IPS-NIHi11 (cell line): Measurements from ENCODE around the gene FAP.

Source experiments
- DNase-seq: peaks from one replicate; pipeline ENCODE4 v3.0.0; 2012; ENCODE audit warnings: mixed read lengths, low spot score

The FAP gene, protein sequence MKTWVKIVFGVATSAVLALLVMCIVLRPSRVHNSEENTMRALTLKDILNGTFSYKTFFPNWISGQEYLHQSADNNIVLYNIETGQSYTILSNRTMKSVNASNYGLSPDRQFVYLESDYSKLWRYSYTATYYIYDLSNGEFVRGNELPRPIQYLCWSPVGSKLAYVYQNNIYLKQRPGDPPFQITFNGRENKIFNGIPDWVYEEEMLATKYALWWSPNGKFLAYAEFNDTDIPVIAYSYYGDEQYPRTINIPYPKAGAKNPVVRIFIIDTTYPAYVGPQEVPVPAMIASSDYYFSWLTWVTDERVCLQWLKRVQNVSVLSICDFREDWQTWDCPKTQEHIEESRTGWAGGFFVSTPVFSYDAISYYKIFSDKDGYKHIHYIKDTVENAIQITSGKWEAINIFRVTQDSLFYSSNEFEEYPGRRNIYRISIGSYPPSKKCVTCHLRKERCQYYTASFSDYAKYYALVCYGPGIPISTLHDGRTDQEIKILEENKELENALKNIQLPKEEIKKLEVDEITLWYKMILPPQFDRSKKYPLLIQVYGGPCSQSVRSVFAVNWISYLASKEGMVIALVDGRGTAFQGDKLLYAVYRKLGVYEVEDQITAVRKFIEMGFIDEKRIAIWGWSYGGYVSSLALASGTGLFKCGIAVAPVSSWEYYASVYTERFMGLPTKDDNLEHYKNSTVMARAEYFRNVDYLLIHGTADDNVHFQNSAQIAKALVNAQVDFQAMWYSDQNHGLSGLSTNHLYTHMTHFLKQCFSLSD

DNA sequence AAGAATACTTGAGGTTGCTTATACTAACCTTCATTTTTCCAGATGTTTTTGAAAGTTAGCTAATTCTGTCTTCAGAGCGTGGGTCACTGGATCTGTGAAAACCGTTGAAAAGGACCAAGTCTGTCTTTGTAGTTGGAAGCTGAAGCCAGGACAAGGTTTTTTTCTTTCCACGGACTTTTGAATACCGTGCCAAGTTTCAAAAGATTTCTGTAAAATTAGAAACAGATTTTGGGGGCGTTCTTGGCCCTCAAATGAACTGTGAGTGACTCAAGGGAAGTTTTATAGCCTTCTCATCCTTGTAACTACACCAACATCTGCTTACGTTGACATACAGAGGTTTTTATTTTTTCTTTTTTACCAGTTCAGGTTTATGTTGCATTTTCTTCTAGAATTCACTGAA, at the start of gene FAP:
FAP (minus strand) TSS at position 152 of the 400 bp plus-strand sequence; CDS start at position 34, 118 bp downstream.
- no peak for DNase-seq

DNA sequence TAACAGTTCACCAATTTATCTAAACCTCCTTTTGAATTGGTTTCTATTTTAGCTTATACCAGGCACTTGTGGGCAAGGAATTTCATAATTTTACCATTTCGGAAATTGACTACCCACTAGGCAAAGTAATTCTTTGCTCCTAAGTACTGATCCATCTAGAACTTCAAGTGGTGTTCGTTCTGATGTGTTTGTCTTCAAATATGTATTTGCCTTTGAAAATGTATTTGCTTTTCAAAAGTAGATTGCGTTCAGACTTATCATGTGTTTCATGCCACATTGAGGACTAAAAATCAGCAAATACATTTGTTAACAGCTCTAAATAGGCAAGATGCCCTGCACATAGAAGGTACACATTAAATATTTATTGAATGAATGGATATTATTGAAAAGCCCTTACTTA, 48.5 kb upstream of the FAP start:
- DNase-seq: no peak

DNA sequence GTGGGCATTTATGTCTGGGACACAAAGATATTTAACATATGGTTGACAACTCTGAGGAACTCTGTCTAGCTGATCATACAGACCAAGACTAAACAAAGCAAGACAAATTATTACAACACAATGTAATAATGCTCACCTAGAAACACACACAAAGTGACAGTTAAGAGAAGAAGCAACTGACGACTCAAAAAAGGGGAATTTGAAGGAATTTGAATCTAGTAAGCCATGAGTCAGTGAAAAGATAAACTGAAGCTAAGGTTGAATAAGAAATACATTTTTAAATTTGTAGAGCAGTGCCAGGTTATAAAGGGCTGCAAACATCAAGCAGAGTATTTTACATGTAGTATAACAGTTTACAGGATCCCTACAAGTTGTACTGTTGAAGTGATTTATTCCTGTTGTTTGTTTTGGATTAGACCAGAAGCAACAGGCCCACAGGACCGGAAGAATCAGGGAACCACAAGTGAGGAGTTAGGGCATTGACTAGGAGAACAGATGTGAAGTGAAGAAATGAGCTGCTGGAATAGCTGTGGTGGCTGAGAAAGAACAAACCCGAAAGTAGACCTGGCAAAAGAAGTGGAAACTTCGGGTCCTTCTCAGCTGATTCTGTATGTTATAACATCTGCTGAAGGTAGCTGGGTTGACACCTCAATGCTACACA, 39.6 kb upstream of the FAP start:
- DNase-seq: no peak

DNA sequence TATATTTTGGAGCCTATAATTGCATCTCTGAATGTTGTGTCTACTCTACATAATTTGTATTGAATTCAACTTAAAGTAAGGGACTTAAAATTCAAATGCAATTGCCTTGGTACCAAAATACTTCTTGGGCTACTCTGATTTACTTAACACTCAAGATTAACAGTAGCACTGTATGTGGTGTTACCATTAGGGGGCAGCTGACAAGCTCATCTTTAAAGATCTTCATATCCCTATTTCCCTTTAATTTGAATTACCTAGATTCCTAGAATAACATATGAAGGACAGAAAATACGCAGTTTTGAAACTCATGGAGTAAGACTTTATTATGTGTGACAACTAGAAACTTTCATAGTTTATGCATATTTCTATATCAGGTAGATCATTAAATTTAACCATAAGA, 37.4 kb upstream of the FAP start:
- DNase-seq: no peak

DNA sequence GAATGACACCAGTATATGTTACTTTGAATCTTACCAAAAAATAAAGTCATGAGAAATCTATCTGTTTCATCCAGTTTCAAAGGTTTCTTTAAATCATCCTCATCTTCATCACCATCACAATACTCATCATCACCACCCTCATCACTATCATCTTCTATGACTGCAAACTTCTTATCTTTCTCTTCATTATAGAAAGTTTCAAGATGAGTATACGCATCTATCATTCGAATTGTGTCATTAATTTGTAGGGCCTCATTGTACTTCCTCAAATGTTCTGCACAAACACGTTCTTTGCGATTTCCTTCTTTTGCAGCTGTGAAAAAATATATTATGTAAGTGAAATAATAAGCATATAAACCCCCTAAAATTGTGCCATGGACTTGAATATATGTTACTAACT, 34.1 kb upstream of the FAP start:
- DNase-seq: no peak

DNA sequence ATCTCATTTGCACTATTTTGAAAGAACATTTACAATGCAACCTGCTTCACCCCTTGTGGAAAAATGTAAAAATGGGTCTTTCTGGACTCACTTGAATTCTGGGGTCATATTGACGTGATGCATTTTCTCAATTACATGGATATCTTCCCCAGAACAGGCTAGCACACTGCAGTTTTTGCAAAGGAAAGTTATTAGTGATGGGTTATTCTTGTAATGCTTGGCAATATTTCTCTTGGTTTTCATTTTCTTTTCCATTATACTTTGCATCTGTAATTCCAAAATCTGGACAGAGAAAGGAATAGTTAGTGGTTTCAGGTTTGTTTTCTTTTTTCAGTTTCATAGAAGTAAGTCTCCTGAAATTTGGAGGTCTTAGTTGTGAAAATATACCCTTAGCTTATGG, 24.8 kb upstream of the FAP start:
- DNase-seq: no peak

DNA sequence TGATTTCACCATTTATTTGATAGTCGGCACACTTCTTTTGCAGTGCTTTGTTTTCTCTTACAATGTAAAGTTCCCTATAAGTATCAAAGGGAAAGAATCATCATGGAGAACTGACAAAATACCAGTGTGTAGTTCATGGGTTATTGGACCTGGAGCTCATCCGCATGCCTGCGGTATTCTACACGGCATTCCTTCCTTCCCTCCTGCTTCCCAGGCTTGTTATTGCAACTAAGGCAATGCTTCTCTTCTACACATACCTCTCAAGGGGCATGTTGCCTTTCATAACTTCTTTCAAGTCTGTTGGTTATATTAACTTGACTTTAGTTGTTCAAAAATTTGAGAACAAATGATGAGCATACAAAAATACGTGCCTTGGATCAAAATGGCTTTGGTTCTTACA, 24.3 kb upstream of the FAP start:
- DNase-seq: no peak

DNA sequence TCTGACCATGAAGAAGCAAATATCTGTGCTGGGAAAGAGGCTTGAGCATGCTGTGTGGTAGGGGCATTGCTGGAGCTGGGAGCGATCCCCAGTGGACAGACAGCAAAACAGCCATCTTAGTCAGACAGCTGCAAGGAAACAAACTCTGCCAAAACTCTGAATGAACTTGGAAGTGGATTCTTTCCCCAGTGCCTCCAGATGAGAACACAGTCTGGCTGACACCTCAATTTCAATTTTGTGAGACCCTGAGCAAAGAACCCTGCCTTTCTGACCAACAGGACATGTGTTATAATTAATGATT, 23.2 kb upstream of the FAP start:
- no peak for DNase-seq

DNA sequence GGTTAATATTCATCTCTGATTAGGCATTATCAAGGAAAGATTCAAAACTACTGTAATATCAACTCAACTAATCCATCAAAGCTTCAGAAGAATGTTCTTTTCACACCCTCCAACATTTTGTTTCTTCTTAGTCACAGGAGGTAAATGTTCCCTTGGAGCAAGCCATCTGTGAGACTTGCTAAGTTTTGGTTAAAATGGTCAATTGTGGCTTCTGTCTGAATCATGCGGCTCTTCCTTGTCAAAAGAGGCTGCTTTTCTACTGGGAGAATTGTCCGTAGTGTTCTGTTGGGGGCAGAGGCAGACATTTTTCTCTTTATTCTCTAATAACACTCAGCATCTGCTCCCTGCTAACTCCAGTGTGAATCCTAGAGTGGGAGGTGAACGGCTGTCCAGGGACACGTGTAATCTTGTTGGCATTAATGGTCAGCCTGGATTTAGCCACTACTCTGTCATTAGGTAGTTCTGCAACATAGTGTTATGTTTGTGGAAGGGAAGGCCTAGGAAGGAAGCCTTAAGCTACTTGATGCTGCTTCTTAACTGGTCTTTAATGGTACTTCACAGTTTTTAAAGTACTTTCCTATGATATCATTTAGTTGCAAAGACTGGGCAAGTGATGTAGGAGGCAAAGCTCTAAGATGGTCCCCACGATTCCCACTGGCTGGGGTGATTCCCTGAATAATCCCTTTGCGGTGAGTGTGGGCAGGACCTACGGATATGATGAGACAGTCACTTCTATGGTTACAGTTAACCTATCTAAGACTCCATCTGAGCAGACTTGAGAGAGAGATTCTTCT, 22.6 kb upstream of the FAP start:
- DNase-seq: no peak

DNA sequence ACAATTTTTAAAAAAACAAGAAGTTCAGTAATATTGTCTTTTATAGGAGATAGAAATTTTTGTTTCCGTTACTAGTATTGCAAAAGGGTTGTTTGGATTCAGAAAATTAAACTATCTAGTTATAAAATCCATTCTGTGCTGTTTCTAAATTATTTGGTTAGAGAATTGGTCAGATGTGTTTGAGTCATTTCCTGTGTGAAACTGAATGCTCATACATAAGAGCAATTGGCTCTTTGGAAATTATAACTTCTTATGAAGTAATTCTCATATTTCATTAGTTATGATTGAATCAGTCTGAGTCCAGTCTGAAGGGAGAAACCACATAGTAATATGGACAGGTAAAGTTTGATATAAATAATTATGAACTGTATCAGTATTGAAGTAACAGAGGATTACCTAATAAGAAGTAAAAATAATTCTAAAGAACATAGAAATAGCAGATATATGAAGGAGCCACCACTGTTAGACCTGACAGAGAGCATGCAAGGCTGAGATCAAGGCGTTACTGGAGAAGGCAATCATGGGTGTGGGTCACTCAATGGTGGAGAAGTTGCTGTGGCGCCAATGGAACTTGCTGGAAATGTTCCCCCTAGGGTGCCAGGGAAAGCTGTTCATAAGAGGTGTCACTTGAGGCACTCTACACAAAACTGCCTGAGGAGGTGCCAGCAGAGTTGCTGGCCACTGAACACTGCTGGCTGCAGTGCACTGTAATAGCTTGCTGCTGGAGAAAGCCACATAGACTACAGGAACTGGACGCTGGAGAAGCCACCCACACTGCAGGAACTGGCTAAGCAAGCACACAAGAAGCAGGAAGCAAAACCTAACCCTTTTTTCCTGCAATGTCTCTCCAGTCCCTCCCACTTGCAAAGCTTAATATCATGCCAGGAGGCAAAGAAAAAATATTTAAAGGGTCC, 18.0 kb upstream of the FAP start:
- peak; percentile 9 for DNase-seq

DNA sequence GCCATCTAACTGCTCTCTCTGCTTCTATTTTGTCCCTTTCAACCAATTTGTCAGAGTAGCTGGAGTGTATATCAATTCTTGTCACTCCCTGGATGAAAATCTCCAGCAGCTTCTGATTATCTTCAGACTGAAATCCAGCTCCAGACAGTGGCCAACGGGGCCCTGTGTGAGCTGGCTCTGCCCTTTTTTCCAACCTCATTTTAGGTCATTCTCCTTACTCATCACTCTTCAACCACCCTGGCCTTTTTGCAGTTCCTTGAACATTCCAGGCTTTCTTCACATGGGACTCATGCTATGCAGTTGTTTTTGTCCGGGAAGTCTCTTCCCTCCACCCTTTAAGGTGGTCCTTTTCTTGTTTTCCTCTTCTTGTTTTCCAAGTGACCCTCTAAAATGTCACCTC, 15.4 kb upstream of the FAP start:
- no peak for DNase-seq

DNA sequence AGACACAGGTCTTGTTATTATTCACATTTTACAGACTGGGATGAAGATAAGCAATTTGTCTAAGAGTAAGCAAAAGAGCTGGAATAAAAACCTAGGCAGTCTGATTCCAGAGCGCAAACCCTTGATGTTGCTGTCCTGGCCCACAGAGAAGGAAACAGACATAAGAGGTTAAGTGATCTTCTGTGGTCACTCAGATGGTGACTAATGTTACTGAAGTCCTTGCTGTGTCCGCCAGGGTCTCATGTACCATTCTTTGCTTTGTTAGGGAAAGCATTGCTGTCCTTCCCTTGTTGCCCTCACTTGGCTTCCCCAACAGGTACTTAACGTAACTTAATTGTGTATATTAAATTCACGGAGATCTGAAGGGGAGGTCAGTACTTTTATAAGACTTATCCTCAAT, 14.9 kb upstream of the FAP start:
- no peak for DNase-seq

DNA sequence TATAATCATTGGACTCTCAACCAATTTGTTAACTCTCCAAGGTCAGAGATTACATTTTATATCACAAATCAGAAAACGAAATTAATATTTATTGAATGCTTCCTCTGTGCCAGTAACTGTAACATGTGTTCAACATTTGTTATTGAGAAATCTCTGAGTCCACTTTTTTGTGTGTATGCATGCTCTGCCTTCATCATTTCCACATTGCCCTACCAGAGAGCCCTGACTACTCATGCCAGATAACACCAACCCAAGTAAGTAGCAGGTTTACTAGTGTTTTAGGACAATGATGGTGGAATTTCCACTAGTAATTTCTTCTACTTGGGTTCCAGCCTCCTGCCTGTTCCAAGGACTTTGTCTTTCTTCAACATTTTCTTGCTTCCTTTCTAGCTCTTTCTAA, 14.2 kb upstream of the FAP start:
- DNase-seq: no peak

DNA sequence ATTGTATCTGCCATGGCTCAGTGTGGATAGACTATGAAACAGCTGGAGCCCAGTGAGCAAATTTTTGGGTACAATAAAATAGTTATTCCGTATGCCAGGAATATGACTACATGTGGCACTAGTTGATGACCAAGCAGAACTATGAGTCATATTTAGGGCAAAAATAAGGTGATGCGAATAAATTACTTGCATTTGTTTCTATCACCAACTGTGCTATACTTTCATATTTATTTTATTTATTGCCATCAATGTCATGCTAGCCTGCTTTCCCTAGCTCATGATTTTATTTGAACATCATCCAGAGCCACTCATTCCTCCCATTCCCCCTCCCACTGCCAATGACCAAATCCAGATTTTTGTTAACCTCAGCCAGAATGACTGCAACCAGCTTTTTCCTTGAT, 13.3 kb upstream of the FAP start:
- no peak for DNase-seq

DNA sequence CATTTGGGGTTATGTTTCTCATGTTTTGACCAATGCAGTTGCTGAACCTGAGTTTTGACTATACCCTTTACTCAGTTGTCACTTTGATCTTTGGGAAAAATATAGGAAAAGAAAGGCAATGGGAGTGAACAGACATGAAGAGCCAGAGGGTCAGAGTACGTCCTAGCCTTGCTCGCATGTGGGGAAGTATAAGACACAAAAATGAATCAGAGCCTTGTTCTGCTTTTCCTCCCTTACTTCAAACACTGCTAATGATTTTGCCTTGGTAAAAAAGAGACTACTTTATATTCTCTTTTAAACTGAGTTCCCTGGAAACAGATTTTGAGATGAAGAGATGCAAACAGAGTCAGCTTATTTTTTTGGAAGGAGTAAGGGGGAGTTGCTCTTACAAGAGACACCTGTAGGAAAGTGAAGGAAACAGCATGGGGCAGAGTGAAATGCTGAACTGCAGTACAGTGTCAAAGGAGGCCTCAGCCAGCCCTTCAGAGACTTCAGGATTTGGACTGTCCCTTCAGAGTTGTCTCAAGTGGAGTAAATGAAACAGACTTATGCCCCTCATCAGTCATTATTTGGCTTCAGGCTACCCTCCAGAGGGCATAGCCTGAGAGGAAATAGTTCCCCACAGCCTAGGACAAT, 11.1 kb upstream of the FAP start:
- no peak for DNase-seq

DNA sequence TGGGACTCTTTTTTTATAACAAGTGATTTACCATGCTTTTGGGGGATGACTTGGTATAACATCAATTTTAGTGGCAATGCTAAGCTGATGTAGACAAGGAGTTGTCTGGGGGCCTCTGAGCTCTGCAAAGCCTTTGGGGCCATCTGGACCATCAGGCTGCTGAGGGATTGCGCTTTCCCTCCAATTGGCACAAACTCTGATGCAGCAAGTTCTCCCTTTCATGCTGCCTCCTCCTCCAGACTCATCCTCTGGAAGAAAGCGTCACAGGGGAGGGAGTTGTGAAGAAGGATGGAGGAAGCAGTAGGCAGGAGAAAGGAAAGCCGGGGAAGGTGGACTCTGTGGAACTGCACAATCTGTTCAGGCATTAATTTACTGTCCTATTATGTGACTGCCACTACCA, 10.2 kb upstream of the FAP start:
- DNase-seq: no peak

DNA sequence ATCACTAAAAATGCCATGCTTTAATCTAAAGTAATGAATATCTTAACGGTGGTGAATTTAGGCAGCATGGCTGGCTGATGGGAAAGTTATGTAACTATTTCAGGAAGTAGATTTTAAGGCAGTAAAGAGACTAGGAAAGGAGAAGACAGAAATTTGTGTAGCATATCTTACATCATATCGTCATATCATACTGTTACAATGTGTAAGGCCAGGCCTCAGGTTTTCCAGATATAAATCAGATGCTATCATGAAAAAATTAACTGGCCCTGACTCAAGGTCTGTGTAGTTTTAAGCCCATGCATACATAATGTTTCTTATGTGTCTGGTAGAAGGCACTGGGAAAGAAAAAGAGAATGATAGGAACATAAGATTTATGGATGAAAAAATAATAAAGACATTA, 8.9 kb upstream of the FAP start:
- no peak for DNase-seq

DNA sequence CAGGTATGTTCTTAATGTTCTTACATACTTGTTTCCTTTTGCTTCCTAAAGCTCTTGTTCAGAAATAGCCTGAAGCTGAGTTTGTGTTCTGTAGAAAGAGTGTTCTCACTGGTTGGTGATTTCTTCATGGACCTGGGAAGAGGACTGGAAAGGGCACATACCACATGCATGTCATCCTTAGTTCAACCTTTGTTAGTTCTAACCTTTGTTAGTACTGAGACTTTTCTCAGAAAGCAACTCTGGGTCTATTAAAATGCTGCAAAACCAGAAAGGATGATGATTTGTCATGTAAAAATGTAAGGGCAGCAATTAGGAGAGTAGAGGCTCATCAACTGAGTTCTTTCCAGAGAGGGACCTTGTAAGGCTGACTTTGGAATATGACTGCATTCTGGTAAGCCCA, 2.5 kb upstream of the FAP start:
- DNase-seq: no peak

DNA sequence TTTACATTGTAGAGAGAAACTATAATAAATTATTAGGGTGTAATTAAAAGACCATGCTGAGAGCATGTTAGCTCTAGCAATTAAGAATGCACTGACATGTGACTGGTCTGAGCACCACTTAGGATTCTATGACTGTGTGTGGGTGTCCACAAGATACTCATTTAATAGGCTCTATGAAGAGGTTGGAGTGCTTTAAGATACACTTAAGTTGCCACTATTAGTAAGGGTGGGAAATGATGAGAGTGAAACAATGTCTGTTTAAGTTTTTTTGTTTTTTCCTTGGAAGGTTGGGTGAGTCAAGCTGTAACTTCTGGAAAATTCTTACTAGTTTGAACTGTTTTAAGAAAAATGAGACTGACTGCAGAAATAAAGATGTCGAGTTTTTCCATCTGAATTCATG, 1.8 kb upstream of the FAP start:
- no peak for DNase-seq

DNA sequence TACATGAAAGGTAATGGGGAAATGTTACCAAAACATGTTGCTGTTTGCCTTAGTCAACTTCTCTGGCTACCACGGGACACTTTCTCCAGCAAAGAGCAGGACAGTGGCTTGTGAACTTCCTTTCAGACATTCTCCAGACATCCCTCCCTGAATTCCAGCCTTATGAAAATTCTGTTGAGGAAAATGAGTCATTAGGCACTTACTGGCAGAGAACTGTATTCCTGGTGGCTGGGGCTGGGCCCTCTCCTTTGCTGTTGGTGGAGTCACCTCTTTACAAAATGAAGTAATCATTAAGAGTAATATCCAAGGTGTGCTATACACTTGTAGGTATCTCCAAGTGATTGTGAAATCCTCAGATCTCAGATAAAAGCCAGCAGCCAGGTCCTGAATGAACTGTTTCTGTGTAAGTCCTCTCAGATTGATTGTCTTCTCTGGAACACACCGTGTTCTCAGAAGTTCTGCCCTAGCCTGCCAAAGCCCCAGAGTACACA, 1.3 kb upstream of the FAP start:
- DNase-seq: no peak

DNA sequence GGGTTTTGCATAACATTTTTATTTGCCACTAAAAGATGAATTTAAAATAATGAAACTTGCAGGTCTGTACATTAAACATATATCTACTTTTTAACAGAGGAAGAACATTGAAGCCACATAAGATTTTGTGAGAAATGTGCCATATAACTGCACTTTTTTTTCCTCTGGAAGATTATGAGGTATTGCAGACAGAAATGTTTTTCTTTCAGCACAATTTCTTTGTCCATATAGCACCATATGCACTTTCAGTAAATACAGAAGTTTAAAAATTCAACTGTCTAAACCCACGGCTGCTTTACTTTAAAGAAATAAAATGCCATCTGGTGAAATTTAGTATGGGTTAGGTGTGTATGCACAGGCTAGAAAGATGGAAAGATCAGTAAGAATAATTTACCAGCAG, 470 bp upstream of the FAP start:
- no peak for DNase-seq
